HG03354 (cell line): Measurements from ENCODE around the gene TINAGL1.

ENCODE experiments used
- ATAC-seq: cut with Tn5 transposase; IDR thresholded peaks from one replicate; pipeline ENCODE4 v1.9.1; 2021; ENCODE audit warnings: mild to moderate bottlenecking; ENCODE audit not compliant: unreplicated experiment, poor library complexity, severe bottlenecking

Gene TINAGL1

DNA sequence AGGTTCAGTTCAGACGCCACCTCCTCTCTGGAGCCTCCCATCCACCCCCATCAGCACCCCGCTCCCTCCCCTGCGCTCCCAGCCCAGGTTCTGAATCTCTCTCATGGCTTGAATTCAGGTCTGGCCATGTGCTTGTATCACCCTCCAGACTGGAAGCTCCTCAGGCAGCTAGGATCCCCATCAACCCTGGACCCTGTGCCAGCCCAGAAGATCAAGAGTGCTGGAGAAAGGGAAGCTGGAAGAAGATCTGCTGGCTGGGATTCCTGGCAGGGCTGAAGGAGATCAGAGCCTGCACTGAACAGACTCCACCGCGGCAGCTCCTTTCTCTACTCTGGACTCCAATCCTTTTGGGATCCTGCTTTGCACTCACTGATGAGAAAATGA is 11.7 kb upstream of the TINAGL1 start:
- ATAC-seq = no peak

DNA sequence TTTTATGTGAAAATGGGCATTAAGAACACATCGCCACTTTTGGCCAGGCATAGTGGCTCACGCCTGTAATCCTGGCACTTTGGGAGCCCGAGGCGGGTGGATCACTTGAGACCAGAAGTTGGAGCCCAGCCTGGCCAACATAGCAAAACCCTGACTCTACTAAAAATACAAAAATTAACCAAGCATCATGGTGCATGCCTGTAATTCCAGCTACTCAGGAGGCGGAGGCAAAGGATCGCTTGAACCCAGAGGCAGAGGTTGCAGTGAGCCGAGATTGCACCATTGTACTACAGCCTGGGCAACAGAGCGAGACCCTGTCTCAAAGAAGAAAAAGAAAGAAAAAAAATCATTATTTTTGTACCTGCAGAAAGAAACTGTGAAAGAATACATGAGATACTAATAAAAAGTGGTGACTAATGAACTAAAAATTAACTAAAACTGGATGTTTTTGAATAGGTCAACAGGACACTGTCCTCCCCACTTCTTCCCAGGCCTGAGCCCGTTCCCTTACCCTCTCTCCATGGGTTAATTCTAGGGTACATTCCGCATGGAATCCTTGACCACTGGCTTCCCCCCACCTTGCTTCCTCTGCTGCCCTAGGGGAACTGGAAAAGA is 8.3 kb upstream of the TINAGL1 start:
- ATAC-seq = no peak

DNA sequence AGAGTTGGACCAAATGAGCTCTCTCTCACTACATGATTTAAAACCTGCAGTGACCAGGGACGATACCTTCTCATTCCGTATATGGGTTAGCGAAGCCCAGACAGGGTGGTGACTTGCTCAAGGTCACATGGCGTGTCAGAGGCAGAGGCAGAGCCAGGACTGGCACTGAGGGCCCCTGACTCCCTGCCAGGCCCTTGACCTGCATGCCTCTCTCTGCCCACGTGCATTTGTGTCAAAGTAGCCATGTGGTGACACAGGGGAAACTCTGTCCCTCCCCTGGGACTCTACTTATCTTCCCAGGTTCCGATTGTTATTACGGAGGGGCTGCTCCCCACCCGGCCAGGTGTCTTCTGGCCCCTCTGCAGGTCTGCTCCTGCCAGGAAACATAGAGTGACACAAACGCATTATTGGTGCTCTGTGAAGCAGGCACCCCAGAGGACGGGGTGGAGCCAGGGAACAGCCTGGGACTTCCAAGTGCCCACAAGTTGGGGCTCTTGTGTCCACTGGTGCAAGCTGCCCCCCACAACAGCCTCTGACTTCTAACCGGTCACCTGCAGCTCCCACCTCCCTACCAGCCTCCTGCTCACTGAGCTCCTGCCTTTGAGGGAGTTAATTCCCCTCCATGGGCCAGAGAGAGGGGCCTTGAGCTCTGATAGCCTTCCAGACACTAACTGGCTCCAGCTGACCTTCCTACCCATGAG is 7.3 kb upstream of the TINAGL1 start:
- ATAC-seq = no peak

DNA sequence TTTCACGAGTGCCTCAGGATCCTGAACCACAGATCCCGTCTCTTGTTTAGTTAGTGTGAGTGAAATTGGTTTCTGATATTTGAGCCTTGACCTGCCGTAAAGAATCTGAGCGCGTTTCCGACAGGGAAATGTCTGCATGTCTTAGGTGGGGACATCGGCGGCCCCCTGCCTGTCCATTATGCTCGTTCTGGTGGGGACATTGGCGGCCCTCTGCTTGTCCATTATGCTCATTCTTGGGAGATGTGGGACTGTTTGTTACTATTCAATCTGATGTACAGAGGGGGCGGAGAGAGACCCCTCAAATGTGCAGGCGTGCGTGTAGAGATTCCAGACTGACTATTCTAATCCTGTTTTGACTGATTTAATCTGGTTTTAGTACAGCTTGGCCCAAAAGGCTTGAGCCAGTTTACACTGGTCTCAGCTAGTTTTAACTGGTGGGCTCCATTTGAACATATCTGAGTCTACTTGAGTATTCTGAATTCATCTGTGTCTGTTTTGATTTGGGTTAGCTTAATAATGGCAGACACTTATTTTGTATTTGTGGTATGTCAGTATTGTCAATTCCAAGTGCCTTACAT is 6.6 kb upstream of the TINAGL1 start:
- ATAC-seq = no peak

DNA sequence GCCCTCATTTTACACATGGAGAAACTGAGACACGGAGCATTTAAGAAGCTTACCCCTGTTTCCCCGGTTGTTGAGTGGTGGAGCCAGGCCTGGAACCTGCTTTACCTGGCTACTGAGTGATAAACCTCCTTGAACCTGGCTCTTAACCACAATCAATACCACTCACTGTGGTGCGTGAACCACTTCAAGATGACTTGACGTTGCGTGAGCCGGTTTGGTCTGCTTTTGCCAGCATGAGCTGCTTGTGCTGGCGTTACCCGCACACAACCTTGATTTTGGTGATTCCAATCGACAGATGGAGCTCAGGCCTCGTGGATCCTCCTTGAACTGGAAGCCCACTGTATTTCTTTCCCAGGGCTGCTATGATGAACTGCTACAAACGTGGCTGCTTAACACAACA is 6.1 kb upstream of the TINAGL1 start:
- no peak for ATAC-seq

DNA sequence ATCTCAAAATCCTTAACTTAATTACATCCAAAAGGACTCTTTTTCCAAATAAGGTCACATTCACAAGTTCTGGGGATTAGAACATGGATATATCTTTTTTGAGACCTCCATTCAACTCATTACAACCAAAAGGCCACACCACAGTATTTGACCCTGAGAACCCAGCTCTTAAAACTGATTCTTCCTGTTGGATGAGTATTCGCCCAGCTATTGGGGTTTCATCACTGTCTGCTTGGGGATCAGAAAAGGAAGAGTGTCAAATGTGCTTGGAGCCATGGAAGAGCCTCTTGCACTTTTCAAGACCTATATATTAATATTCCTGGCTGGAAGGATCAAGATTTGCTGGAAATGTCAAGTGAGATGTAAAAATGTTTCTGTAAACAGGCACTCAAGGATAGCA is 5.4 kb upstream of the TINAGL1 start:
- ATAC-seq = no peak

DNA sequence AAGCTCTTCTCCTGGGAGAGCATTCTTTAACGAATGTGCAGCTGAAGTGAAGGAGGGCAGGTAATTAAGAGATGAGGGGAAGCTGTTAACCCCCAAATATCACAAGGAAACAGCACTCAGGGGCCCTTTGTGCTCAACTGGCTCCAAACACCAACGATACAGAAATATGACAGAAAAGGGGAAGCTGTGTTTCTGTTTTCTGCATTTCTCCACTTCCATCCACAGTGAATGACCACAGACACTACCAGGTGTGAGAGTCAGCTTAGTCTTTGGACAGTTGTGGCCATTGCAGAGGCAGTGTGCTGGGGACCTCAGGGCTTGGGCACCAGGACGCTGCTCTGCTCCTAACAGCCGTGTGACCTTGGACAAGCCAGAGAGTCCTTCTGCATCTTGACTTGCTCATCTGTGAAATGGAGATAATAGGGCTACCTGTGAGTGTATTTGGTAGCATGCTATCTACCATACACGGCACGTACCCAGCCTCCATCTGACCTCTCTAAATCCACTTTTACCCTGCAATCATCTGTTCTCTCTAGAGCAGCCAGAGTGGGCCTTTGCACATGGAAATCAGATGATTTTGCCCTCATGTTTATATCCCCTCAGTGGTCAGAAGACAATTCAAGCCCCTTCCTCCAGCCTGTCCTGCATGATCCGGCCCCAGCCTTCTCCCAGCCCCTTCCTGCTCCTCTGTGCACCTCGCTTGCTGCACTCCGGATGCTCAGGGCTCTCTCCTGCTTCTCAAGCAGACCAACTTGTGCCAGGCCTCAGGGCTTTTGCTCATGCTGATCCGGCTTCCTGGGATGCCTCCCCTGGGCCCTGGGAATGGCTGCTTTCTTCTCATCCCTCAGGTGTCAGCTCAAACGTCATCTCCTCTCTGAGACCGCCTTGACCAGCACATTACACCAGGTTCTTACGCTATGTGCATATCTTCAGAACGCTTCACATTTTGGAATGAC is 4.7 kb upstream of the TINAGL1 start:
- no peak for ATAC-seq

DNA sequence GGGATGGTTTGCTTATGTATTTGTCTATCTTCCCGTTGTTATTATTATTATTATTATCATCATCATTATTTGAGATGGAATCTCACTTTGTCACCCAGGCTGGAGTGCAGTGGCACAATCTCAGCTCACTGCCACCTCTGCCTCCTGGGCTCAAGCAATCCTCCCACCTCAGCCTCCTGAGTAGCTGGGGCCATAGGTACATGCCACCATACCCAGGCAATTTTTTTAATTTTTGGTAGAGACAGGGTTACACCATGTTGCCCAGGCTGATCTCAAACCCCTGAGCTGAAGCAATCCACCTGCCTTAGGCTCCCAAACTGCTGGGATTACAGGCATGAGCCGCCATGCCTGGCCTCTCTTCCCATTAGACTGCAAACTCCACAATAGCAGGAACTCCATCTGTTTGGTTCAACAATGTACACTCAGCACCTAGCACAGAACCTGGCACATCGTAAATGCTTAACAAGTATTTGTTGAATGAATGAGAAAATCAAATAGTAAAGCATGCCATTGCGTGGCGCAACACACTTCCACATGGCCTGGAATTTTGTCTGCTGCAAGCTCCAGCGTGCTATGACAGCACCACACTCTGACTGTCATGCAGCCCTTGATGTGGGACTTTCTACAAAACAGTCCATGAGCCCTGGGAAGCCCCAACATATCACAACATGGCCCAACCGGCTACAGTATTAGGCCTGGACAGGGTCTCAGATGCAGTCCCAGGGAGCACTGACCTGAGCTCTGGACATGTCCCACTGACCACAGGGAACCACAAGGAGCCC is 3.8 kb upstream of the TINAGL1 start:
- ATAC-seq = no peak

DNA sequence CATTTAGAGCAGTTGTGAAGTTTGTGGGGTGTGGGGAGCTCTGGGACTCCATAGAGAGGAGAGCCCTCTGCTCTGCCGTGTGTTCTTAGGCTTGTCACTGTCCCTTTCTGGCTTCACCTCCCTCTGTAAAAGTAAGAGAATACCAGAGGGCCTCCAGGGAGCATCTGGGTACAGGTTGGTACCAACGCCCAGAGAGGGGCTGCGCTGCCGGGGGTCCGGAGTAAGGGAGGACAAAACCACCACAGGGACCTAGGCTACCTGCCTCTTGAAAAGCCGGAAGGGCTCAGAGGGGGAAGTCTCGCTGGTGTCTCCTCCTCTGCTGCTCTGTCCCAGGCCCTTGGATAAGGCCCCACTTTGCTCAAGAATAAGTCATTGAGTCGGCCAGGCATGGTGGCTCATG is 3.1 kb upstream of the TINAGL1 start:
- no peak for ATAC-seq

DNA sequence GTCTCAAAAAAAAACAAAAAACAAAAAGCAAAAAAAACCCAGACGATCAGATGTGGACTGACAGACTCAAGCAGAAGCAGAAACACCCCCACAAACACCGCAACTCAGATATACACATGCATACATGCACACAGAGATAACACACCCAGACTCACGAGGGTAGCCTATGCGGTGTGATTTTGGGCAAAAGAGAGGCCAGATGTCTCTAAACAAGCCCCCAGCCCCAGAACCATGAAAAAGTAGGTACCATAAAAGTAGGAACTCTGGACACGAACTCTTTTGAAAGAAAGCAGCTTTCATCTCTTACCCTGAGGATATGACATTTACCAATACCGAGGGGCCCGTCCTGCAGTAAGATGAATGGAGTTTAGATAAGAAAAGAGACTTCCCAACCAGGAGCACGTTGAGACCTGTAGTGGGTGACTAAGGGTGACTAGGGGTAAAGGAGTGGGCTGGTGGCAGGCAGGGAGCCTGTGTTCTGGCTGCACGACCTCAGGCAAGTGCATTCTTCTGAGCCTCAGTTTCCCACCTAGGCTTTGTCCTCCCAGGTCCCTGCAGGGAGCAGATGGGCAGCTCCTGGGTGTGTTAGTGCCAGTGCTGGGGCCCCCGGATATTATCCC is 1.5 kb upstream of the TINAGL1 start:
- ATAC-seq = no peak

DNA sequence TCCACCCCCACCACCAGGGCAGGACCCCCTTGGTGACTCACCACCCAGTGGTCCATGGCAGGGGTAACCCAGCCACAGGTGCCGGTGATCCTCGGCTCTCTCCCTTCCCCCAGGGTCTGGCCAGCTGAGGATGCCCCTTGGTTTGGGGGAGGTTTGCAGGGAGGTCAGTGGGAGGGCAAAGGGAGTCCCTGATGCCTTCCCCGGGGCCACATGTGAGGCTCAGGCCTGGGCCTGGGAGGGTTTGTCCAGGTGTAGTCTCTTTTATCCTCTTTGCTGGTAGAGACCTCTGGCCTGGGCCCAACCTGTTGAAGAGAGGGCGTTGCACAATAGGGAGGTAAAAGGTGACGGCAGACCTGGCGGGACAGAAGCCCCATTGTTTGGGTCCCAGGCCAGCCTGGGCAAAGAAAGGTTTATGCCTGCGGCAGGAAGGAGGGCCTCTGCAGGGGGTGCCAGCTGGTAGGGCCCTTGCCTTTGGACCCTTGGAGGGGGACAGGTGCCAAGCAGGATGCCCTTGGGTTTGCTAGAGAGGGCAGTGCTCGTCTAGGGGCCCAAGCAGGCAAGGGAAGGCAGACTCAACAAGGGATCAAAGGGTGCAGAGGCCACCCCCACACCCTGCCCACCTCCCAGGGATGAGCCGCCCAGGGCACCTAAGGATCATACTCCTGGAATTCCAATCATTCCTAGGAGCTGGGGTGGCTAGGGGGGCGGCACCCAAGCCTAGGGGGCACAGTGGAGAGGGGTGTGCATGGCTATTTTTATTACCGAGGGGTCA is 760 bp upstream of the TINAGL1 start:
- no peak for ATAC-seq

DNA sequence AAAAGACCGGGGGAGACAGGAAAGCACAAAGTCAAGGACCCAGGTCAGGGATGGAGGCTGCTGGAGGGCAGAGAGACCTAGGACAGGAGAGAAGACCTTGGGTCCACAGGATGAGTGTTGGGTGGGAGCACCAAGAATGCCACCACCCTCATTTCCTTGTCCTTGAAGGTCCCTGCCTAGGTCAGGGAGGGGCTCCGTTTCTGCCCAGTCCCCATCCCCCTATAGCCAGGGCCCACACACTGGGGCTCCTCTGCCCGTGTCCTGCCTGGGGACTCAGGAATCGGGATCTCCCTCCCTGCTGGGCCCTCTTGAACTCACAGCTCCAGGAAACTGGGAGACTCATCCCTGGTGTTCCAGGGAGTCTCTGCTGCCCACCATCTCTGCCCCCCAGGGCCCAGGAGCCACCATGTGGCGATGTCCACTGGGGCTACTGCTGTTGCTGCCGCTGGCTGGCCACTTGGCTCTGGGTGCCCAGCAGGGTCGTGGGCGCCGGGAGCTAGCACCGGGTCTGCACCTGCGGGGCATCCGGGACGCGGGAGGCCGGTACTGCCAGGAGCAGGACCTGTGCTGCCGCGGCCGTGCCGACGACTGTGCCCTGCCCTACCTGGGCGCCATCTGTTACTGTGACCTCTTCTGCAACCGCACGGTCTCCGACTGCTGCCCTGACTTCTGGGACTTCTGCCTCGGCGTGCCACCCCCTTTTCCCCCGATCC is 584 bp downstream of the TINAGL1 start:
- ATAC-seq = no peak

DNA sequence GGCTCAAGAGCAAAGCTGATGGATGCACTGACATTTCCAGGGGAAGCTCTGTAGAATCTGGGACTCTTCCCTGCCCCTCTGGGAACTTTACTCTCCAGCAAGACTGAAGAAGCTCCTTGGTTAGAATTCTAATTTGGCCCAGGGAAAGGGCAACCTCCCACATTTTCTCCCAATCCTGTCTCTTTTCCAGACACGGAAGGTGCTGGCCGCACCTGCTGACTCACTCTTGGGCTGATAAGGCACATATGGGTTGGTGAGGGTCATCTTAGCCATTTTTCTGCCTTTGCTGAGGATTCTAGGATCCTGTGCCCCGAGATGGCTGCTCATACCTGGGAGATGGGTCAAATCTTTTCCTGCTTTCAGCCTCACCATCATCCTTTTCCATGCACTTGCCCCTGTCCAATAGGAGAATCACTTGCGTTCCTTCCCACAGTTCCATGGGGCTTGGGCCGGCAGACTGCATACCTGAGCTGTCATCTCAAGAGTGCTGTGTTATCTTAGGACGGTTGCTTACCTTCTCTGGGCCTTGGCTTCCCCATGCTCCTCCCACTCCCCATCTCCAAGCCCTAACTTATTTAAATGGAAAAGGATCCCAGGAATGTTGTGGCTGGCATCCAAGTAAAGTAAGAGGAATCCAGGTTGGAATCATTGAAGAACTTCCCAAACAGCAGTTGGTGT is 1.3 kb downstream of the TINAGL1 start:
- no peak for ATAC-seq

DNA sequence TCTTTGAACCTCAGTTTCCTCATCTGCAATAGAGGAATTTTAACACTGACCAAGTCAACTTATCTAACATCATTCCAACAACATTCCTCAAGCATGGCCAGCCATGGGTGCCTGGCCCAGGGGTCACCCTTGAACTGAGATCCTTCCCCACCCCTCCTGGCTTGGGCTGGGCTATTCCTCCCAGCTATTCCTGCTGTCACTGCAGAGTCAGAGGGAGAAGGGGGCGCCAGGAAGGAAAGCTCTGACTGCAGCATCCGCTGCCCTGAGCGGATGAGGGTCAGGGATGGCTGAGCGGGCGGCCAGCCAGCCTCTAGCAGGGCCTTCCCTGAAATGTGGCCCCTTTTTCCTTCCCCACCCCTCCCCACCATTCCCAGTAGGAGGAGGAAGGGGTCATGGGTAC is 3.1 kb downstream of the TINAGL1 start:
- ATAC-seq = no peak

DNA sequence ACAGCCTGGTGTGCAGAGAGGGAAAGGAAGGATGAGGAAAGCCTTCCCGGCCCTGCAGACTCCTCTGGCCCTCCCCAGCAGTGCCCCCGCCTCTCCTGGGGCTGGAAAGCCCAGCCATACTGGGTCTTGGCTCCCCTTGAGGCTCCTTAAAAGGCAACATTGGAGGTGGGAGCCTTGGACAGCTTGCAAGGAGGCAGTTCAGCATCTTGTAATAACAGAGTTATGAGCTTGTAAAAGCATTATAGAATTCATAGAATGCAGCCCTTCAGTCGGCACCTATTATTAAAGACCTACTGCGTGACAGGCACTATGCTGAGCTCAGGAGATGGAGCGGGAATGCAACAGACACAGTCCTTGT is 4.2 kb downstream of the TINAGL1 start:
- no peak for ATAC-seq

DNA sequence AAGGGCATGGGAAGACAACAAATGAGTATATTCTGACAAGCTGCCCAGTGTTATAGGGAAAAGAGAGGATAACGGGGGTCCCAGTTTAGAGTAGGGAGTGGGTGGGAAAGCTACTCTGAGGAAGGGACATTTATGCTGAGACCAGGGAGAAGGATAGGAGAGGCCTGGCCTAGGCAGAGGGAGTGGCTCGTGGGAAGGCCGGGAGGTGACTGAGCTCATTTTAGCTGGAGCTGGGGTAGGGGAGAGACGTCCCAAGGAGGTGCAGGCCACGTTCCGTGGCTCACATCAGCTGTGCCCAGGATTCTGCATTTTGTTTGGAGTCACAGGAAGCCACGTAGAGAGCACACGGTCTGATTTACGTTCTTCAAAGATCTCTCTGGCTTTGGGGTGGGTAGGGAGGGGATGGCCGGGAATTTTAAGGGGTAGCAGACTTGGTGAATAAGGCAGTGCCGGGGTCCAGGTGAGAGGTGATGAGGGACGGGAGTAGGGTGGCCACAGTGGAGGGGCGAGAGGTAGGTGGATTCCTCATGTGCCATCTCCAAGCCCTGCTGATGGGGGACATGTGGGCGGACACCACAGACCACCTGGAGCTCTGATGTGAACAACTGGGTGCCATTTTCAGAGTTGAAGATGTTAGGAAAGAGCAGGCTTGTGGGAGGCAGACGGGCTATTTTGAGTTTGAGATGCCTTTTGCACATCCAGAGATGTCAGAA is 4.7 kb downstream of the TINAGL1 start:
- ATAC-seq = no peak
